ENCODE measurements around the gene ROBO4.

Gene ROBO4

DNA sequence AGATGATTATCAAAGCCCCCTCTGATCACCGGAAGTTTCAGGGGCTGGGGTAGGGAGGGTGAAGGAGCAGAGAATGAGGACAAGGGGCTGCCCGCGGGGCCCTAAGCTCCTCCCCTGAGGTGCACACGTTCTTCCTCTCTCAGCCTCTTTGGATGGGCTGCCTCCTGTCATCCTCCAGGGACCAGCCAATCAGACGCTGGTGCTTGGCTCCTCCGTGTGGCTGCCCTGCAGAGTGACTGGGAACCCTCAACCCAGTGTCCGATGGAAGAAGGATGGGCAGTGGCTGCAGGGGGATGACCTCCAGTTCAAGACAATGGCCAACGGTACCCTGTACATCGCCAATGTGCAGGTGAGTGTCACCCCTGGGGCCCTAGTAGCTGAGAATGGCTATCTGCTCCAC, 24.9 kb downstream of the ROBO4 start:
- no peak for DNase-seq (ENCODE audit: low read depth in 2 of 2)

DNA sequence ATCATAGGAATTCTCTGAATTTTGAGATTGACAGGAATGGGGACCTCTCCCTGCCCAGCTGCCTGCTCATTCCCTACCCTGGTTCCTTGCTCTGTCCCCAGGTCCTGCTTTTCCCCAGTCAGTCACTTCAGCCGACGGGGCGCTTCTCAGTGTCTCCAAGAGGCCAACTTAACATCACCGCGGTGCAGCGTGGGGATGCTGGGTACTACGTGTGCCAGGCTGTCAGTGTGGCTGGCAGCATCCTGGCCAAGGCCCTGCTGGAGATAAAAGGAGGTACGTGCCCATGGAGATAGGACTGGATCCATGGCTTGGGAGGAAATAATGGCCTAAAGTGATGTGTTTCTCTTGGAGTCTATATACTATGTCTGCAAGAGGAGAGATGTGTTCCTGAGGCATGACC, 25.4 kb downstream of the ROBO4 start:
- DNase-seq (ENCODE audit: low read depth in 2 of 2), result no peak

DNA sequence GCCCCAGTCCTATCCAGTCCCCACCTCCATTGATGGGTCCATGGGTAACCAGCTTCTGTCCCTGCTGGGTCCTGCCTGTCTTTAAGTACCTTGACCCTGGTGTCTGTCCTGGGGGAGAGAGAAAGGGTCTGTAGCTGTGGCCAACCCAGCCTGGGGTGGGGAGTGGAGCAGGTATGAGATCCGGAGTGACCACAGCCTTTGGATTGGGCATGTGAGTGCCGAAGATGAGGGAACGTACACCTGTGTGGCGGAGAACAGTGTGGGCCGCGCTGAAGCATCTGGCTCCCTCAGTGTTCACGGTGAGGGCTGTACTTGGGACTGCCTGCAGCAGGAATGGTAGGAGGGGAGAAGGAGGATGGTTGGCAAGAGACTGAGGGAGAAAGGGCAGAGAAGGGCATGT, 27.2 kb downstream of the ROBO4 start:
- no peak for DNase-seq (ENCODE audit: low read depth in 2 of 2)

DNA sequence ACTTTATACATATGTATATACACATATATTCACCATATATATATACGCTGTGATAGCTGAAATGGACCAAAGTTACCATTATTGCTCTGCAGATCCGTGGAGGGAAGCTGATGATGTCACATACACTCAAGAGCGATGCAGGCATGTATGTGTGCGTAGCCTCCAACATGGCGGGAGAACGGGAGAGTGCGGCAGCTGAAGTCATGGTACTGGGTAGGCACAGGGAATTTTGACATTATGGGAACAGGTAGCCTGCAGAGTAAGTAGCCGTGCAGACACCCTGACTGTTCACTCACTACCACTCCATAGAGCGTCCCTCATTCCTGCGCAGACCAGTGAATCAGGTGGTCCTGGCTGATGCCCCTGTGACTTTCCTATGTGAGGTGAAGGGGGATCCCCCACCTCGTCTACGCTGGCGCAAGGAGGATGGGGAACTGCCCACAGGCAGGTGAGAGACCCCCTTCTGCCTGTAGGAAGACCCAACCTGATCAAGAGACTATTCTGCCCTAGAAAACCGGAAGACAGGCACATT, 27.7 kb downstream of the ROBO4 start:
- no peak for DNase-seq (ENCODE audit: low read depth in 2 of 2)

DNA sequence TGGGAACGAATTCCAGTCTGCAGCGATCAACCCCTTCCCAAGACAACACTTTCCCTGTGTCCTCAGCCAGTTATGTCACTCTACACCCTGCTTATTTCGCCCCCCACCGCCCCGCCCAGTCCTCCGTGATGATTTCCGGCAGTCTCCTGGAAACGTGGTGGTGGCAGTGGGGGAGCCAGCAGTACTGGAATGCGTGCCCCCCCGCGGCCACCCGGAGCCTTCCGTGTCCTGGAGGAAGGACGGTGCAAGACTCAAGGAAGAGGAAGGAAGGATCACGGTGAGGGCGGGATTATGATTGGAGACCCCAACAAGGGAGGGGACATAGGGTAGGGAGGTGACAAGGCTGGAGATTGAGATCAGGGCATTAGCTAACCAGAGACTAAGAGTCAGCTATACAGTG, 28.3 kb downstream of the ROBO4 start:
- no peak for DNase-seq (ENCODE audit: low read depth in 2 of 2)

DNA sequence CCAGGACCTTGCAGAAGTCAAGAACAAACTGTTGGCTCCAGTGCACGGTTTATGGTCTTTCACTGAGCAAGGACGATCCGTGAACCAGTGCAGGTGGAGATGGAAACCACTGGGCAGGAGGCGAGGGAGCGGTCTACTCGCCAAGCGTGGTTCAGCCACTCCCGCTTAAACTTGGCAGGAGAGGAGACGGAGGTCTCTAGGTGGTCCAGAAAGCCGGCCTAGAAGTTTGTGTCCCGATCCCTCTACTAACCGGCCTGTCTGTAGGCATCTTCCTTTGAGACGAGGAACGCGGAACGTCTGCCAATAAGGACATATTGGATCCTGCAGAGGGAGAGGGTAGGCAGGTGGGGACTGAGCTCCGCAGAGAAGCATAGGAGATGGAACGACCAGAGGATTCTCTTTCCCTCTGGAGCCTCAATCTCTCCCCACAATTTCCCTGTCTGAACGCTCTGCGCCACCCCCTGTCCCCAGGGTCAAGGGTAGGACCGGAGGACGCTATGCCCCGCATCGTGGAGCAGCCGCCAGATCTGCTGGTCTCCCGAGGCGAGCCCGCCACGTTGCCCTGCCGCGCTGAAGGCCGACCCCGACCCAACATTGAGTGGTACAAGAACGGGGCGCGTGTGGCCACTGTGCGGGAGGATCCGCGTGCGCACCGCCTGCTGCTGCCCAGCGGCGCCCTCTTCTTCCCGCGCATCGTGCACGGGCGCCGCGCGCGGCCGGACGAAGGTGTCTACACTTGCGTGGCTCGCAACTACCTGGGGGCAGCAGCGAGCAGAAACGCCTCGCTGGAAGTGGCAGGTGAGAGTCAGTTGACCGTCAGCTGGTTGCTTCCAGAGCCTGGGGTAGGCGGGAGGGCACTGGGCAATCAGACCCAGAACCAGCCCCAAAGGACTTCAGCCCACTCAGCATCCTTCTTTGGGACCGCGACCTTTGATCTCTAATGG, 29.1 kb downstream of the ROBO4 start:
- no peak for DNase-seq (ENCODE audit: low read depth in 2 of 2)

DNA sequence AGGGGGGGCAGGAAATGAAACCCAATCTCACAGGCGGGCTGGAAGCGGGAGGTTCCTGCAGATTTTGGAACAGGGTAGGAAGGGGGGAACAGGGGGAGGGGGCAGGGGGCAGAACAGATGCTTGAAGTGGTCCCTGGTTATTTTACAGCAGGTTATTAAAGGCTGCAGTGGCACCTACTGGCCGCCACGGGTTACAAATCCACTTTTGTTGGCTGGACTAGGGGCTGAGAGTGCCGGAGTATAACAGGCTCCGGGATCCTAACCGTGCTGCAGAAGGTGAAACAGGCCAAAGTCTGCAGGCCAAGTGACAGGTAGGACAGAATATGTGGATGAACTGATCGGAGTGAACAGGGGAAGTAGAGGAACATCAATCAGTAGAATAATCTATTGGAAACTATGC, 30.0 kb downstream of the ROBO4 start:
- DNase-seq (ENCODE audit: low read depth in 2 of 2), result no peak

DNA sequence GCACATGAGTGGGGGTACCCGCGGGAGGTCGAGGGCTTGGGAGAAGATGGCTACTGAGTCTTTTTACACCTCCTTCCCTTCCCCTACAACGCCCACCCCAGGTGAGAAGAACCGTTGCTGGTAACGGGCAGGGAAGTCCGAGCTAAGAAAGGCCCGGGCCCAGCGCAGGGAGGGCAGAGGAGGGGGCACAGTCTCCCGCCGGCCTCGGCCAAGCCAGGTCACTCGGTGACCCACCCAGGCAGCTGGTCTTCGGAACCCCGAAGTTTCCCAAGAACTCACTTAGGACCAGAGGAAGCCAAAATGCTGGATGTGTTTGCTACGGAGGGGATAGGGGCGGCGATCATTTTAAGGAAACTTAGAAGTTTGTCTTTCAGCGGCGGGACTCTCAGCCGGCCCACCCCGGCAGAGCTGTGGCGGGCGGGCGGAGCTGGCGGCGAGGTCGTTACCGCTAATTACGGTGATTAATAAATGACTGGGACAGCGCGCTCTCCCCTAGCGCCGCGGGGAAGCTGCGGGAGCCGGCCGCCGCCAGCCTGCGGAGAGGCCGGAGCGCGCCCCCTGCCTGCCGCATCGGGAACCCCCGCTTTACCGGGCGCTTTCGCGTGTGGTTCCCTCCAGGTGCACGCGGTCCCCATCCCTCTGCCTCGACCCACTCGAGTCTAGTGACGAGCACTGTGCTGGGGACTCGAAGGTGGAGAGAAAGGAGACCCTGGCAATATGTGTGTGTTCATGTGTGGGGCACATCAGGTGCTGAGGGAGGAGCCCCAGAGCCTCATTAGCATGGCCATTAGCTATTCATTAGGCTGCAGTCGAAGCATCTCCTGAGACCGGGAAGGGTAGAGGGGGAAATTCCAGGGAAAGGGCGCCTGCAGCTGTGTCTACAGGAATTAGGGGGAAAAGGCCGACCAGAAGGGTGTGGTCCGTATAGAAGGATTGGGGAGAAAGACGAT, 31.5 kb downstream of the ROBO4 start:
- peak in 1 of 2 donors; percentile 32 for DNase-seq (ENCODE audit: low read depth in 2 of 2)

DNA sequence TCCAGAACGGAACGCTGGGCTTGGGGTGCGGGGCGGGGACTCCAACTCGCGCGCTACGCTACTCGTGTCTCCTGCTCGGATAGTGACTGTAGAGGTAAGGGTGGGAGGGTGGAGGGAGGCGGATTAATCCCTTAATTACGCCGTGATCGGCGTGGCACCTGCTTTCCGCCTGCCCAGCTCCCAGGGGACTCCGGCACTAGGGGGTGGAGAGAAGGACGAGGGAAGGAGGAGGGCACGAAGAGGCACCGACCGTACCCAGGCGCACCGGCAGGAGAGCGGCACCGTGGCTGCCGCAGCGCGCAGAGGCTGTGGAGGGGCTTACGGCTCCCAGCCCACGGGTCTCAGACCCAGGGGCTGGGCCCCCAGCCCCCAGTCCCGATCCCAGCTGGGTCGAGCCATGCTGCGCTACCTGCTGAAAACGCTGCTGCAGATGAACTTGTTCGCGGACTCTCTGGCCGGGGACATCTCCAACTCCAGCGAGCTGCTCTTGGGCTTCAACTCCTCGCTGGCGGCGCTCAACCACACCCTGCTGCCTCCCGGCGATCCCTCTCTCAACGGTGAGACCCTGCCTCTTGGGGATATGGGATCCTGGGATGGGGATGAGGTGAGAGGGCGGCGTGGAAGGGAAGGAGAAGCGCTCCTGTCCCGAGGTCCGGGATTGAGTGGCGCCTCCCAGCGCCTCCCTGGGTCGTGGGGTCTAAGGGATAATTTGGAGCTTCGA, 32.3 kb downstream of the ROBO4 start, which contains the start of gene ROBO3:
Gene ROBO3 (plus strand): TSS at position 252 of the 721 bp plus-strand sequence. CDS start 146 bp downstream, at position 398.
- DNase-seq (ENCODE audit: low read depth in 2 of 2), result no peak

DNA sequence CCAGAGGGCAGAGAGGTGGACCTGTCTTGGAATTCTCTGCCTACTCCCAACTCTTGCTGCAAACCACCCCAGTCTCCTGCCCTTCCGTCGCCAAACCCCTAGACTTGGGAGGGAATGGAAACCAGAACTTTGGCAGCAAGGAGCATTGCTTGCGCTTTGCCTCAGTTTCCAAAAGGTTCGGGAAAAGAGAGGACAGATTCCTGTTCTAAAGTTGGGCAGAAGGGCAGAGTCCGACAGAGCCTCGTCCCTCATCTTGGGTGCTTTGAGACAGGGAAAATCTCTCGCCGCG, 32.8 kb downstream of the ROBO4 start:
- DNase-seq (ENCODE audit: low read depth in 2 of 2), result no peak

DNA sequence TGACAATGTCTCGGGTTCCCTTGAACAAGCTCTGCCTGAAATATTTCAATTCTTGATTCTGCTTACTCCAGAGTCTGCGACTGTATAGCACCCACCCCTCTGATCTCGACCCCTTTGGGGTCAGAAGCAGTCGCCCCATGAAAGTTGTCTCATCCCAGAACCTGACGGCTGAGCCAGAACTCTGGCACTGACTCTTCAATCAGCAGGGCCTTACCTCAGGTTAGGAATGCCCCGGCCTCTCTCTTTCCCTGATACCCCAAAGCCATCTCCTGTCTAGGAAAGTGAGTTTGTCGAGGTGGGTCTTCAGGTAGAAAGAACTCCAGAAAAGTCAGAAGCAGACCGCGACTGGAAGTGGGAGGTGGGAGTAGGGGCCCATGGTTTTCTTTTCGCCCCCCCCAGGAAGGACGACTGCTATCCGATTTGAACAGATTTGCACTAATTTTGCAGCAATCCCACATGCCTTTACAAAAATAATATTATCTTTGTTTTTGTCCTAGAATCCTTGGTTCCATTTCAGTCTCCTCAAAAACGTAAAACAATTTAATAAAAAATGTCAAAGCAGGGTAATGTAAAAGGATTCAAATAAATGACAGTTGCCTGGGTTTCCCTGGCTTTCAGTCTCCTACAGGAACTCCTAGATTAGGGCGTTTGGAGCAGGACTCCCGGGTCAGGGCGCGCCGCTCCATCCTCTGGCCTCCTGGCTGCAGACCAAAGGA, 33.3 kb downstream of the ROBO4 start:
- DNase-seq (ENCODE audit: low read depth in 2 of 2), result no peak

DNA sequence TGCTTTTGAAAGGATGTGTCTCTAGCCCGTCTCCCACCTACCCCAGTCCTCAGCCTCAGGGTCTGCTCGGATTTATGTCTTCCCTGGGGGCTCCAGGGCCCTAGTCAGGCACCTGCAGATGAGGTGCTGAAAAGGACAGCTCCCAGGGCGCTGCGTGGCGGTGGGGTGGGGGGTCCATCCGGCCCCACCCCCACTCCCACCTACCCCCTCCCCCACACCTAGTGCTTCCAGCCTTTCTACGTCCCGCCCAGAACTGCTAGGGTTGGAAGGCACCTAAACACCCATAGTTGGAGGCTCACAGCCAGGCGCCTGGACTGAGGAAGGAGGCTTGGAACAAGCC, 33.9 kb downstream of the ROBO4 start:
- DNase-seq (ENCODE audit: low read depth in 2 of 2), result no peak

DNA sequence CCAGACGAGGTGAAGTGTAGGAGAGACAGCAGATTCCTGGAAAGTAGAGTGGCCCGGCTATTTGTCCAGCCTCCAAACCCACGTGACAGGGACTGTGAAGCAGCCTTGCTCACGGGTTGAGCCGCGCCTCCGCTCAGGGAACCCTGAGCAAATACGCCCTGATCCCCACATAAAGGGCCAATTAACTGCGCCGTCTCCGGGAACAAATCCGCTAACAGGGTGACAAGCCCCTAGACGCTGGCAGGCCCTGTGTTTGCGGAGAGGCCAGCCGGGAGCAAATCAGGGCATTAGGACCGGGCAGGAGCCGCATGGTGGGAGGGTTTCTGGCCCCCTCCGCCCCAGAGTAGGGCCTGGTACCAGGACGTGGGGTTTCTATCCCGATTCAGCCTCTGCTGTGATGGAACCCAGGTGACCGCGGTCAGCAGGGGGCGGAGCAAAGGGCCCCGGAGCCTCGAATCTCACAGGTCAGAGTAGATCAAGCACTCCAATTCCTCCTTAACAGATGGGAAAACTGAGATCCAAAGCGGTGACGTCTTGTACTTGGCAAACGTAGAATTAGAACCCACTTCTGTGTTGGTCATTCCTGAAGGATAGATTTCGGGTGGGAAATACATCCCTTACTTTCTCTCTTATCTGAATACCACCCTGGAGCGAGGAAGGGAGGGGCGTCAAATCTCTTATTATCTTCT, 34.4 kb downstream of the ROBO4 start:
- no peak for DNase-seq (ENCODE audit: low read depth in 2 of 2)

DNA sequence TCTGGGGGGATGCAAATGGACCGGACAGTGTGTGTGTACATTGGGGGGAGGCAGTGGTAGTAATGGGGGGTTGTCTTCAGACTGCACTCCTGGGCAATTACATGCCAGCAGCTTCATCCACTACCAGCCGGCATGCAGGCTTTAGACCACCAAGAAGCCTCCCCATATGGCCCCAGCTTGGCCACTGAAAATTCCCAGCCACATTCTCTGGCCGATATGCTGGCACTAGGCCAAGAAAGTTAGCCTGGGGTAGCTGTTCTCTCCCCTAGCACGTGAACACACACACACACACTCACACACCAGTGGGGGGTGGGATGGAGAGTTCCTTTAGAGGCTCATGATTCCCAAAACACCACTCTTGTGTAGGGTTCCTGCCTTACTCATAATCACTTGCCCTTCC, 36.0 kb downstream of the ROBO4 start:
- DNase-seq (ENCODE audit: low read depth in 2 of 2), result no peak

DNA sequence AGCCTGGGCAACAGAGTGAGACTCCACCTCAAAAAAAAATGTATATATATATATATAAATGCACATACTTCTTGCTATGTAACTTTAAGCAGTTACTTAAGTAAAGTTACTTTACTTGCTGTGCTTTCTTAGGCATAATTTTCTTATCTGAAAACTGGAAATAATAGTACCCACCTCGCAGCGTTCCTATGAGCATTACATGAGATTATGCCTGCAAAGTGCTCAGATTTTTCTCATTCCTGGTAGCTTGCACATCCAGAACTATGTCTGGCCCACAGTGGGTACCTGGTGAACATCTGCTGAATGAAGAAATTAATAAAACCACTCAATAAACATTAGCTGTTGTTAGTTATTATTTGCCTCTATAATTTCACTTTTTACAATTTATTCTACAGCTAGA, 38.5 kb downstream of the ROBO4 start:
- no peak for DNase-seq (ENCODE audit: low read depth in 2 of 2)

DNA sequence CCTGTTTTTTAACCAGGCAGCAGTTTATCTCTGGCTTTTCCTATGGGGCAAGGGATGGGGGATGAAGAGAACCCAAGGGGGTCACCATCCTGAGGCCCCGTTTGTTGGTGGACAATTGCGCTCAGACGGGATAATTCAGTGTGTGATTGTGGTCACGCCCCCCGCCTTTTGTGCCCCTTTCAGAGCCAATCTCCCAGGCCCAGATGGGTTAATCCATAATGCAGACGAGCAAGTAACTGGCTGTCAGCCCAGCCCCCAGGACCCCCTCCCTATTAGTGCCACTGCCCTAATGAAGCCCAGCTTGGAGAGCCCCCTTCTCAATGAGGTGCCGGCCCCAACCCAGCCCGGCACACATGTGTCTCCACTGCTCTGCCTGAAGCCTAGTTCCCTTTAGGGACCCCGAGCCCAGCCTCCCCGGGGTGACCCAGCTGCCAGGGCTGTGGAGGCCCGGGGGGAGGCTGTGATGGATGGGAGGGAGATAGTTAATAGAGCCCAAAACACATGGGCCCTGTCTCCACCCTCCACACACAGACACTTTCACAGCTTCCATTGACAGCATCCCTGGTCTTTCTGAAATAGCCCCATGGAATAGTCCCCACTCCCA, 51.5 kb downstream of the ROBO4 start:
- DNase-seq (ENCODE audit: low read depth in 2 of 2), result no peak

DNA sequence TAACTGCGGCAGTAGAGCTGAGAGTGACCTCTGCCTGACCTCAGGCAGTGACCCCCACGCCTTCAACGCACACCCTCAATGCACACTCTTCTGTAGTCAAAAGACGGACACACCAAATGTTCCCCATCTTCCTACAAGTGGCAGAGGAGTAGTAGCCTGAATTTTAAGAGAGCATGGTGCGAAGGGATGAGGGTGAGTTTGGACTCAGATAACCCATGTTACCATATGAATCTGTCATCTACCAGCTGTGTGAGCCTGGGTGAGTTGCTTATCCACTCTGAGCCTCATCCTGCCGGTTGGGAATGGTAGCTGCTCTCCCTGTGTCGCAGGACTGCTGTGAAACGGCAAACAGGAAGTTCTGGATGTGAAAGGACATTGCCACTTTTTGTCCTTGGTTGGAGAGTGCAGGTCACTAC, 53.0 kb downstream of the ROBO4 start:
- no peak for DNase-seq (ENCODE audit: low read depth in 2 of 2)

DNA sequence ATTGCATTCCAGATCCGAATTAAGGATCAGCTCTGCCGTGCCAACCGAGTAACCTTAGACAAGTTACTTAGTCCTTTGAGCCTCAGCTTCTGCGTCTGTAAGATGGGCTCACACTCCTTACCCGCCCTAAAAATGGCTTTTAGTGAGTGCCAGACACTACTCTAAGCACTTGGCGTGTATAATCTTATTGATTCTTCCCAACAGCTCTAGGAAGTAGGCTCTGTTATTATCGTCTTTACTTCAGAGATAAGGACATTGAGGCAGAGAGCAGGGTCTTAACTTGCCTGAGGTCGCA, 54.1 kb downstream of the ROBO4 start:
- DNase-seq (ENCODE audit: low read depth in 2 of 2), result no peak

DNA sequence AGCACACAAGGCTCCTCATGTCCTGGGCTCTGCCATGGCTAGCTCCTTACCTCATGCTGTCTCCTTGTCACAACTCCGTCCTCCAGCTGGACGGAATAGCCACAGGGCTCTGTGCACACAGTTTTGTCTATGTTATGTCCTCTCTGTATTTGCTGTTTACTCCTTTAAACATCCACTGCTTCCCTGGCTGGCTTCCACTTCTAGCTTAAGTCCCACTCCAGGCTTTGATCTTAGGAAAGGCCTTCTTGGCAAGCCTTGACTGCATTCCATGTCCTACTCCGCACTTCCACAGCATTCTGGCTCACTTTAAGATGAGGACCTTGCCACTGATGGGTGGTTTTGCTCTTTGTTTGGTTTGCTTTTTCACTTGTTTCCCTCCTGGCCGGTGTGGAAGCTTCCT, 55.4 kb downstream of the ROBO4 start:
- DNase-seq (ENCODE audit: low read depth in 2 of 2), result no peak

DNA sequence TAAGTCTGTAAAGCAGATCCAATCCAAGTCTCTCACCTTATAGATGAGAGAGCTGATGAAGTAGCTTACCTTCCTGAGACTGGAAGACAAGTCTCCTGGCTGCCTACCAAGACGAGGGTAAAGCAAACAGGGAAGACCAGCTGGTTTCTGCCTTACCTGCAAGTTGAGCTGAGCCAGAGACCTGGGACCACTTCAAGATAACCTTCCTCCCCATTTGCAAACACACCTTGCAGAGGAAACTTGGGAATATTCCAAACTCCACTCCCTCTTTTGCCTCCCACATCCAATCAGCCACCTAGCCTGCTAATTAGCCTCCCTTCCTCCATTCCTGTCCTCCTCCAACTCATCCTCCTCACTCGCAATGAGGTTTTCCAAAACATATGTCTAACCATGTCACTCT, 55.8 kb downstream of the ROBO4 start:
- DNase-seq (ENCODE audit: low read depth in 2 of 2), result no peak

DNA sequence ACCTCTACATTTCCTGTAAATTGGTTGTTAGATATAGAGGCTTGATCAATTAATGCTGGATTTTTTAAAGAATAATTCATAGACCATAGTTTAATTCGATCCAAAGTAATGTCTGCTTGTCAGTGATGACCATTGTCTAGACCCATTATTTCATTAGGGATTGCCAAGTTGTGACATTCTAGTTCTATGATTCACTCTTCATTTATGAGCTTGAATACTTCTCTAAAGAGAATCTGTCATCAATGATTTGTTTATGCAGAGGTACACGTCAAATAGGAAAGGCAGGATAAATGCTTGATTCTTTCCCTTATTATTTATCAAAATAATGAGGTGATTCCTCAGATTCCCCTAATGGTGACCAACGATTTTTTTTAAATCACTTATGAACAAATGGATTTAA, 56.5 kb downstream of the ROBO4 start:
- DNase-seq (ENCODE audit: low read depth in 2 of 2), result no peak

Data from stimulated activated CD8-positive, alpha-beta memory T cell treated with anti-CD3 and anti-CD28 coated beads, Interleukin-7, amount 100 ng/mL, for 4 hours (primary cell).